Measurements from ENCODE around the gene MAJIN.

MAJIN gene

GRCh38 chr11:64910451-64911093 is 61.3 kb downstream of the MAJIN start:
- TF ChIP-seq BACH2 (CRISPR knock-in tag; IDR thresholded peaks at IDR 0.05; ENCODE audit: borderline replicate concordance) = no peak
- TF ChIP-seq CSRNP3 (CRISPR knock-in tag; IDR thresholded peaks at IDR 0.05) = no peak
- TF ChIP-seq PATZ1 (CRISPR knock-in tag; IDR thresholded peaks at IDR 0.05; ENCODE audit: borderline replicate concordance) = no peak
- no peak for TF ChIP-seq CREB5 (CRISPR knock-in tag; IDR thresholded peaks at IDR 0.05; ENCODE audit: low read depth)
- no peak for TF ChIP-seq ESRRG (CRISPR knock-in tag; IDR thresholded peaks at IDR 0.05)
- no peak for ATAC-seq

GRCh38 chr11:64909653-64910343 is 62.1 kb downstream of the MAJIN start:
- no peak for TF ChIP-seq ISL1 (CRISPR knock-in tag; IDR thresholded peaks at IDR 0.05)
- no peak for TF ChIP-seq ZNF8 (CRISPR knock-in tag; IDR thresholded peaks at IDR 0.05)
- TF ChIP-seq ZNF565 (CRISPR knock-in tag; conservative IDR thresholded peaks at IDR 0.05; ENCODE audit: low read depth) = no peak
- no peak for TF ChIP-seq ZNF70 (CRISPR knock-in tag; IDR thresholded peaks at IDR 0.05)
- TF ChIP-seq PPARA (CRISPR knock-in tag; IDR thresholded peaks at IDR 0.05; ENCODE audit: borderline replicate concordance) = no peak
- TF ChIP-seq BACH2 (CRISPR knock-in tag; IDR thresholded peaks at IDR 0.05; ENCODE audit: borderline replicate concordance) = no peak
- TF ChIP-seq ARNTL (CRISPR knock-in tag; IDR thresholded peaks at IDR 0.05; ENCODE audit: borderline replicate concordance, low read depth) = no peak
- TF ChIP-seq CSDC2 (CRISPR knock-in tag; IDR thresholded peaks at IDR 0.05) = no peak
- TF ChIP-seq TCF4 (CRISPR knock-in tag; IDR thresholded peaks at IDR 0.05; ENCODE audit: borderline replicate concordance) = no peak
- no peak for TF ChIP-seq OSR1 (CRISPR knock-in tag; IDR thresholded peaks at IDR 0.05)
- no peak for TF ChIP-seq TOX (CRISPR knock-in tag; IDR thresholded peaks at IDR 0.05; ENCODE audit: borderline replicate concordance)
- TF ChIP-seq PATZ1 (CRISPR knock-in tag; IDR thresholded peaks at IDR 0.05; ENCODE audit: borderline replicate concordance) = no peak
- no peak for TF ChIP-seq CREB5 (CRISPR knock-in tag; IDR thresholded peaks at IDR 0.05; ENCODE audit: low read depth)
- no peak for TF ChIP-seq TSHZ2 (CRISPR knock-in tag; IDR thresholded peaks at IDR 0.05)
- TF ChIP-seq GLIS3 (CRISPR knock-in tag; IDR thresholded peaks at IDR 0.05) = no peak
- no peak for ATAC-seq

GRCh38 chr11:64908766-64909165 is 63.1 kb downstream of the MAJIN start:
- ATAC-seq = no peak
- TF ChIP-seq TSHZ2 (CRISPR knock-in tag; IDR thresholded peaks at IDR 0.05) (no peak), CSDC2 (CRISPR knock-in tag; IDR thresholded peaks at IDR 0.05) (no peak), ZNF565 (CRISPR knock-in tag; conservative IDR thresholded peaks at IDR 0.05; ENCODE audit: low read depth) (no peak), CSRNP3 (CRISPR knock-in tag; IDR thresholded peaks at IDR 0.05) (no peak), RARB (CRISPR knock-in tag; IDR thresholded peaks at IDR 0.05) (no peak), ZNF8 (CRISPR knock-in tag; IDR thresholded peaks at IDR 0.05) (no peak), GLIS3 (CRISPR knock-in tag; IDR thresholded peaks at IDR 0.05) (no peak), ISL1 (CRISPR knock-in tag; IDR thresholded peaks at IDR 0.05) (no peak), ZNF70 (CRISPR knock-in tag; IDR thresholded peaks at IDR 0.05) (no peak), BACH2 (CRISPR knock-in tag; IDR thresholded peaks at IDR 0.05; ENCODE audit: borderline replicate concordance) (no peak), ZC3H10 (CRISPR knock-in tag; IDR thresholded peaks at IDR 0.05) (no peak)
